ENCODE measurements around the gene DMXL2. TPM values are rescaled to one million over a fixed set of nuclear protein-coding genes. Genes with fewer than 3 reads are reported as not detected.
A peak's percentile ranks its signal among the peaks of the same experiment; 100 is the strongest.
"Not testable (repeated sequence)": the region's sequence is repeated elsewhere in the genome, so short reads cannot be mapped to it uniquely, and the experiment has no call there.

The DMXL2 gene
- total and polyA plus RNA-seq, 4 donors: 7.1 to 52.5 (median 19.4) TPM

DNA sequence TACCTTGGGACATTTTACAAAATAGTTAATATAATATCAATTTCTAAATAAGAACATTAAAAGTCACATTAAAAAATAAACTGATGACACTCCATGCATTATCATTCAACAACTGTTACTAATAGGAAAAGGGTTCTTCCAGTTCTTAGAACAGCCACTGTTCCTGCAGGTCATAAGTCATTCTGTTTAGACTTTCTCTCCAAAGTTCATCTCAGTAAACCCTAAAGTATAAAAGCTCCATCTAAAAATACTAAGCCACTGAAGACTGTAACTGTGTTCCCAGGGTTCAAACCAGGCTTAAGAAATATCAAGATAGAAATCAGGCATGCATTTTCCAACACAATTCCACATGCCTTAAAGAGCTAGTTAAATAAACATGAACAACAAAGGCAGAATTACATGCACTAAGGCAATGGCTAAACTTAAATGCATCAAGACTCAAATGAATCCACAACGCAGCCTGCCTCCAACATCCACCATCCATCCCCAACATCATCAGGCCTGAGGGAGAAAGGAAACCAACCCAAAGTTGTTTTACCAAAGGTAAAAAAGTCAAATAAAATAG, 46.2 kb downstream of the DMXL2 start:
- DNase-seq (no peak), ATAC-seq (ENCODE audit: low FRiP score) (no peak)
- Histone ChIP-seq H3K4me1 (ENCODE audit: control insufficient read depth in 1 of 2, insufficient read depth in 2 of 2, low read length in 2 of 2) (no peaks in the 10 kb centered on the region), H3K27ac (ENCODE audit: low read depth in 1 of 2, low read length in 2 of 2) (no peak overlapping the region), H3K9me3 (ENCODE audit: control insufficient read depth, low read length) (no peaks in the 10 kb centered on the region), H3K4me3 (ENCODE audit: low read length in 2 of 2) (no peak overlapping the region), H3K36me3 (ENCODE audit: control insufficient read depth in 1 of 2, insufficient read depth in 2 of 2, low read length in 1 of 2) (no peaks in the 10 kb centered on the region), H3K27me3 (ENCODE audit: control insufficient read depth in 1 of 2, insufficient read depth in 2 of 2, low read length in 1 of 2) (no peaks in the 10 kb centered on the region)
- intact Hi-C loops (cut with DNase I): no loop called here
- 89 to 96% methylated on average over 1 of the region's 1 CpG for whole genome bisulfite sequencing, 2 donors

DNA sequence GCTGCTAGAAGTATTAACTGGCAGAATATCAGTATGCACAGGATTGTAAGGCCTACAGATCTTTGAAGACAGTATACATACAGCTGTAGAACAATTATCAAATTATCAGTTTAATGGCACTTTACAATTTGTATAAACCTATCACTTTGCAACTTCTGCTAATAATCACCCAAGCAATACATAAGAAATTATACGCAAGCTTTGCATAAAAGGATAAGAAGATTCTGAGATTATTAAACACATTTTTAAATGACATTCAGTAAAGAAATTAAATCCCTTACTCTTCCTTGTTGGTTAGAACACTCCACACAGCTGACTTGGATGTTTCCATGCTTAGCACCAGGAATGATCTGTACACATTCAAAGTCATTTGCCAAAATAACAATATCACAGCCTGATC, 46.8 kb downstream of the DMXL2 start:
- H3K4me1 ChIP-seq (ENCODE audit: control insufficient read depth in 1 of 2, insufficient read depth in 2 of 2, low read length in 2 of 2): no peaks in the 10 kb centered on the region
- intact Hi-C loops (cut with DNase I): no loop called here
- WGBS, 2 donors: 98 to 100% methylated on average over 1 of the region's 1 CpG
- H3K27ac ChIP-seq (ENCODE audit: low read depth in 1 of 2, low read length in 2 of 2): no peak overlapping the region
- H3K27me3 ChIP-seq (ENCODE audit: control insufficient read depth in 1 of 2, insufficient read depth in 2 of 2, low read length in 1 of 2): no peaks in the 10 kb centered on the region
- H3K4me3 ChIP-seq (ENCODE audit: low read length in 2 of 2): no peak overlapping the region
- DNase-seq (no peak), ATAC-seq (ENCODE audit: low FRiP score) (no peak)
- H3K36me3 ChIP-seq (ENCODE audit: control insufficient read depth in 1 of 2, insufficient read depth in 2 of 2, low read length in 1 of 2): no peaks in the 10 kb centered on the region
- H3K9me3 ChIP-seq (ENCODE audit: control insufficient read depth, low read length): no peaks in the 10 kb centered on the region

- ATAC-seq (ENCODE audit: low FRiP score); H3K4me3 ChIP-seq (ENCODE audit: low read length in 2 of 2); intact Hi-C loops (cut with DNase I); DNase-seq; H3K27me3 ChIP-seq (ENCODE audit: control insufficient read depth in 1 of 2, insufficient read depth in 2 of 2, low read length in 1 of 2); H3K27ac ChIP-seq (ENCODE audit: low read depth in 1 of 2, low read length in 2 of 2); H3K36me3 ChIP-seq (ENCODE audit: control insufficient read depth in 1 of 2, insufficient read depth in 2 of 2, low read length in 1 of 2); H3K9me3 ChIP-seq (ENCODE audit: control insufficient read depth, low read length); H3K4me1 ChIP-seq (ENCODE audit: control insufficient read depth in 1 of 2, insufficient read depth in 2 of 2, low read length in 2 of 2): not testable (repeated sequence)
- WGBS, 2 donors: 94 to 95% methylated on average over 2 of the region's 2 CpGs
Measured at GRCh38 chr15:51573352-51573751, 49.2 kb downstream of the DMXL2 start.

DNA sequence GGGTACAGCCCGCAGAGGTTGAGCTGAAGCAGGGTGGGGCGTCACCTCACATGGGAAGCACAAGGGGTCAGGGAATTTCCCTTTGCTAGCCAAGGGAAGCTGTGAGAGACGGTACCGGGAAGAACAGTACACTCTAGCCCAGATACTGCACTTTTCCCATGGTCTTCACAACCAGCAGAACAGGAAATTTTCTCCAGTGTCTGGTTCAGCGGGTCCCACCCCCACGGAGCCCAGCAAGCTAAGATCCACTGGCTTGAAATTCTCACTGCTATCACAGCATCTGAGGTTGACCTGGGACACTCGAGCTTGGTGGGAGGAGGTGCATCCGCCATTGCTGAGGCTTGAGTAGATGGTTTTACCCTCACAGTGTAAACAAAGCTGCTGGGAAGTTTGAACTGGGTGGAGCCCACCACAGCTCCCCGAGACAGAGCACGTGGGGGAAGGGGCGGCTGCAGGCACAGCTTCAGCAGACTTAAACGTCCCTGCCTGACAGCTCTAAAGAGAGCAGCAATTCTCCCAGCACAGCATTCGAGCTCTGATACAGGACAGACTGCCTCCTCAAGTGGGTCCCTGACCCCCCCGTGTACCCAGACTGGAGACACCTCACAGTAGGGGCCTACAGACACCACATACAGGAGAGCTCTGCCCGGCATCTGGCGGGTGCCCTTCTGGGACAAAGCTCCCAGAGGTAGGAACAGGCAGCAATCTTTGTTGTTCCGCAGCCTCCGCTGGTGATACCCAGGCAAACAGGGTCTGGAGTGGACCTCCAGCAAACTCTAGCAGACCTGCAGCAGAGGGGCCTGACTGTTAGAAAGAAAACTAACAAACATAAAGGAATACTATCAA, 53.4 kb downstream of the DMXL2 start:
- H3K4me3 ChIP-seq (ENCODE audit: low read length in 2 of 2); H3K27ac ChIP-seq (ENCODE audit: low read depth in 1 of 2, low read length in 2 of 2); H3K4me1 ChIP-seq (ENCODE audit: control insufficient read depth in 1 of 2, insufficient read depth in 2 of 2, low read length in 2 of 2); intact Hi-C loops (cut with DNase I); H3K36me3 ChIP-seq (ENCODE audit: control insufficient read depth in 1 of 2, insufficient read depth in 2 of 2, low read length in 1 of 2); H3K27me3 ChIP-seq (ENCODE audit: control insufficient read depth in 1 of 2, insufficient read depth in 2 of 2, low read length in 1 of 2); ATAC-seq (ENCODE audit: low FRiP score); H3K9me3 ChIP-seq (ENCODE audit: control insufficient read depth, low read length): not testable (repeated sequence)
- peak in 1 of 2 donors; percentile 50 for DNase-seq
- 74% methylated on average over 18 of the region's 18 CpGs for WGBS, 2 donors

DNA sequence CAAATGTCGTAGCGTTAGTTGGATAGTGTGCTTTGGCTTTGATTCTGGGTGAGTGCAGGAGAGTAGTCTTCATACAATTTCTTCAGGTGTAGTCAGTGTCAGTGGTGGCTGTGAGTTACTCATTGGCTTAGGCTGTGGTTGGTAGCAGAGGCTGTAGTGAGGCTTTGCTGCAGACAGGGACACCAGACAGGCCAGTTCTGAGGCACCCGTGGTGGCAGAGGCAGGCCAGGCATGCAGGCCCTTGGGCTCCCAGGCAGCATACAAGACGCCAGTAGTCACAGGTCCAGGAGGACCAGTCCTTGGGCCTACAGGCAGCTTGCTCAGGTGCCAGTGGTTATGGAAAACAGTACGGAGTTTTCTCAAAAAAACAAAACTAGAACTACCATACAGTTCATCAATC, 61.3 kb downstream of the DMXL2 start:
- H3K27ac ChIP-seq (ENCODE audit: low read depth in 1 of 2, low read length in 2 of 2): no peak overlapping the region
- no peaks in the 10 kb centered on the region for H3K9me3 ChIP-seq (ENCODE audit: control insufficient read depth, low read length)
- H3K4me3 ChIP-seq (ENCODE audit: low read length in 2 of 2): no peak overlapping the region
- ATAC-seq (ENCODE audit: low FRiP score) (no peak), DNase-seq (no peak)
- no peaks in the 10 kb centered on the region for H3K36me3 ChIP-seq (ENCODE audit: control insufficient read depth in 1 of 2, insufficient read depth in 2 of 2, low read length in 1 of 2)
- 71 to 83% methylated on average over 5 of the region's 5 CpGs for WGBS, 2 donors
- no peaks in the 10 kb centered on the region for H3K4me1 ChIP-seq (ENCODE audit: control insufficient read depth in 1 of 2, insufficient read depth in 2 of 2, low read length in 2 of 2)
- intact Hi-C loops (cut with DNase I): no loop called here
- H3K27me3 ChIP-seq (ENCODE audit: control insufficient read depth in 1 of 2, insufficient read depth in 2 of 2, low read length in 1 of 2): no peaks in the 10 kb centered on the region

DNA sequence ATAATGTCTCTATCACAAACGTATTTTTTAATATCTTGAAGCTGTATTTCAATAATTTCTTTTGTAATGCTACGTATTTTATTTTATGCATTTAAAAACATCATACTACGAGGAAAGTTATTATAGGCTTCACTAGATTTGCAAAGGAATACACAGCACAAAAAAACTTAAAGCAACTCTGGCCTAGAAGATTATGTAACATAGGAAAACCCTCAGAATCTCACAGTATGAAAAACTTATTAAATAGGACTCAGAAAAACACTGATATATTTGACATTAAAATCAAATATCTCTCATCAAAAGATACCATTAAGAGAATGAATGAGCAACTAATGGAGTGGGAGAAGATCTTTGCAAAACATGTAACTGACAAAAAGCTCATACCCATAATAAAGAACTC, 63.7 kb downstream of the DMXL2 start:
- Histone ChIP-seq H3K36me3 (ENCODE audit: control insufficient read depth in 1 of 2, insufficient read depth in 2 of 2, low read length in 1 of 2) (no peaks in the 10 kb centered on the region), H3K4me3 (ENCODE audit: low read length in 2 of 2) (no peak overlapping the region), H3K9me3 (ENCODE audit: control insufficient read depth, low read length) (no peaks in the 10 kb centered on the region), H3K27ac (ENCODE audit: low read depth in 1 of 2, low read length in 2 of 2) (no peak overlapping the region), H3K27me3 (ENCODE audit: control insufficient read depth in 1 of 2, insufficient read depth in 2 of 2, low read length in 1 of 2) (no peaks in the 10 kb centered on the region), H3K4me1 (ENCODE audit: control insufficient read depth in 1 of 2, insufficient read depth in 2 of 2, low read length in 2 of 2) (no peaks in the 10 kb centered on the region)
- 91% methylated on average over 3 of the region's 3 CpGs for WGBS, 2 donors
- intact Hi-C loops (cut with DNase I): no loop called here
- ATAC-seq (ENCODE audit: low FRiP score): no peak
- DNase-seq: no peak

DNA sequence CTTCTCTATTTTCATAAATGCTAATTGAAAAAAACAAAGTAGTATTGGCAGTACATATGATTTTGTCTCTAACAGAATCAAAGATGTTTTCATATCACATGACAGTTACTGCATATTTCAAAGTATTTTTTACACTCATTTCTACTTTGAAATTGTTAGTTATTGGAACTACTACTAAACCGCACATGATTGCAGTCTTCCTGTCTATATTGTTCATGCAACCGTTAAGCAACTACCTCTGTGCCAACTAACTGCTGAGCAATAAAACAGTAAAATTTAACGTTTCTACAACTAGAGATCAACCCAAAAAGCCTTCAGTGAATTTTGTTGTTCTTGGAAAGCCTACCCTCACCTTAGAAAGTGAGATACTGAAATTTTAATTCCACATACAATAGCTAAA, 64.2 kb downstream of the DMXL2 start:
- H3K4me3 ChIP-seq (ENCODE audit: low read length in 2 of 2): no peak overlapping the region
- H3K9me3 ChIP-seq (ENCODE audit: control insufficient read depth, low read length): no peaks in the 10 kb centered on the region
- DNase-seq: no peak
- intact Hi-C loops (cut with DNase I): no loop called here
- WGBS, 2 donors: 79 to 85% methylated on average over 3 of the region's 3 CpGs
- H3K36me3 ChIP-seq (ENCODE audit: control insufficient read depth in 1 of 2, insufficient read depth in 2 of 2, low read length in 1 of 2): no peaks in the 10 kb centered on the region
- ATAC-seq (ENCODE audit: low FRiP score): no peak
- H3K27me3 ChIP-seq (ENCODE audit: control insufficient read depth in 1 of 2, insufficient read depth in 2 of 2, low read length in 1 of 2): no peaks in the 10 kb centered on the region
- H3K4me1 ChIP-seq (ENCODE audit: control insufficient read depth in 1 of 2, insufficient read depth in 2 of 2, low read length in 2 of 2): no peaks in the 10 kb centered on the region
- H3K27ac ChIP-seq (ENCODE audit: low read depth in 1 of 2, low read length in 2 of 2): no peak overlapping the region

- WGBS, 2 donors: 98 to 99% methylated on average over 2 of the region's 2 CpGs
- Histone ChIP-seq H3K4me3 (ENCODE audit: low read length in 2 of 2) (no peak overlapping the region), H3K27ac (ENCODE audit: low read depth in 1 of 2, low read length in 2 of 2) (no peak overlapping the region), H3K27me3 (ENCODE audit: control insufficient read depth in 1 of 2, insufficient read depth in 2 of 2, low read length in 1 of 2) (no peaks in the 10 kb centered on the region), H3K36me3 (ENCODE audit: control insufficient read depth in 1 of 2, insufficient read depth in 2 of 2, low read length in 1 of 2) (no peaks in the 10 kb centered on the region), H3K4me1 (ENCODE audit: control insufficient read depth in 1 of 2, insufficient read depth in 2 of 2, low read length in 2 of 2) (no peaks in the 10 kb centered on the region), H3K9me3 (ENCODE audit: control insufficient read depth, low read length) (no peaks in the 10 kb centered on the region)
- ATAC-seq (ENCODE audit: low FRiP score) (no peak), DNase-seq (no peak)
- intact Hi-C loops (cut with DNase I): no loop called here
Measured at GRCh38 chr15:51550841-51551240, 71.7 kb downstream of the DMXL2 start.

GRCh38 chr15:51547656-51548055, 74.9 kb downstream of the DMXL2 start:
- Histone ChIP-seq H3K27me3 (ENCODE audit: control insufficient read depth in 1 of 2, insufficient read depth in 2 of 2, low read length in 1 of 2) (no peaks in the 10 kb centered on the region), H3K27ac (ENCODE audit: low read depth in 1 of 2, low read length in 2 of 2) (no peak overlapping the region), H3K4me3 (ENCODE audit: low read length in 2 of 2) (no peak overlapping the region), H3K36me3 (ENCODE audit: control insufficient read depth in 1 of 2, insufficient read depth in 2 of 2, low read length in 1 of 2) (no peaks in the 10 kb centered on the region), H3K9me3 (ENCODE audit: control insufficient read depth, low read length) (no peaks in the 10 kb centered on the region), H3K4me1 (ENCODE audit: control insufficient read depth in 1 of 2, insufficient read depth in 2 of 2, low read length in 2 of 2) (no peaks in the 10 kb centered on the region)
- WGBS, 2 donors: 88 to 91% methylated on average over 2 of the region's 2 CpGs
- intact Hi-C loops (cut with DNase I): no loop called here
- DNase-seq (no peak), ATAC-seq (ENCODE audit: low FRiP score) (no peak)
